BJ (cell line): ENCODE results near the gene MAFB. TPM values are rescaled to one million over a fixed set of nuclear protein-coding genes. Genes with fewer than 3 reads are reported as not detected.

Experiments
- CTCF ChIA-PET: fragments of 350-600 bp; formaldehyde crosslinking; extraction: SDS; loops from one replicate; lab custom pipeline; 2021; ENCODE audit warnings: antibody characterized with exemption, inconsistent platforms; lab: Yijun Ruan, JAX
- POLR2A ChIA-PET: fragments of 300-600 bp; sonication (Branson Sonifier 250); formaldehyde crosslinking; extraction: SDS; loops from one replicate; lab custom pipeline; 2021; ENCODE audit warnings: antibody characterized with exemption; lab: Charles Lee
- DNase-seq: peaks from one replicate; pipeline ENCODE4 v3.0.0-alpha.2; 2011; ENCODE audit warnings: low read depth
- H3K27me3 ChIP-seq: 2 replicates; pipeline ENCODE4 v1.6.0; 2011; ENCODE audit warnings: low read length; ENCODE audit not compliant: control insufficient read depth, insufficient read depth
- H3K36me3 ChIP-seq: 2 replicates; pipeline ENCODE4 v1.5.1; 2011; ENCODE audit warnings: low read length; ENCODE audit not compliant: control insufficient read depth, insufficient read depth
- H3K4me3 ChIP-seq: 2 replicates; pipeline ENCODE4 v1.5.1; 2011; ENCODE audit warnings: low read depth, mild to moderate bottlenecking, control low read depth, low read length
- polyA plus RNA-seq: library from polyadenylated mRNA; depleted of rRNA; stranded (reverse); fragments of >200 nt; gene quantifications from 2 replicates; pipeline ENCODE4 v1.2.3, GENCODE V29; 2011
- TF ChIP-seq, protein P1 (sequence below): IDR thresholded peaks from 2 replicates; pipeline ENCODE4 v1.5.1; 2011; ENCODE audit warnings: low read depth, mild to moderate bottlenecking, control low read depth, inconsistent platforms, low read length, moderate library complexity; ENCODE audit not compliant: insufficient read depth

The MAFB gene
- polyA plus RNA-seq, 1 experiment, result 0.06 TPM

DNA sequence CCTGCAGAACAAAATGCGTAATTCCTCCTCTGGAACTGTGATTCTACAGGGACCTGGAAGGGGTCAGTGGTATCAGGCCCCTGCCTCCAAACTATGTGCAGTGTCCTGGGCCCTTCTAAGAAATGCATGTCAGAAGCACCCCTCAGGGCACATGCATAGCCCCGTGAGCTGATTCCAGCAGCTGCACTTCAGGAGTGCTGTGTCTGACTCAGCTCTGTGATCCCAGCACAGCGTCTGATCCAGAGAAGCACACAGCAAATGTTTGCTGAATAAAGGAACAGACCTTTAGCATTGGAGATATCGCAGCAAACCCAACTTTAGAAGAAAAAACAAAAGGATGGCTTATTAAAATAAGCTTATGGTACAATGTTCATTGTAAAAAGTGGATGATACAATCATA, 15.8 kb upstream of the MAFB start:
- no peaks in the 10 kb centered on the region for H3K27me3 ChIP-seq
- no peak for DNase-seq
- TF ChIP-seq, protein P1, sequence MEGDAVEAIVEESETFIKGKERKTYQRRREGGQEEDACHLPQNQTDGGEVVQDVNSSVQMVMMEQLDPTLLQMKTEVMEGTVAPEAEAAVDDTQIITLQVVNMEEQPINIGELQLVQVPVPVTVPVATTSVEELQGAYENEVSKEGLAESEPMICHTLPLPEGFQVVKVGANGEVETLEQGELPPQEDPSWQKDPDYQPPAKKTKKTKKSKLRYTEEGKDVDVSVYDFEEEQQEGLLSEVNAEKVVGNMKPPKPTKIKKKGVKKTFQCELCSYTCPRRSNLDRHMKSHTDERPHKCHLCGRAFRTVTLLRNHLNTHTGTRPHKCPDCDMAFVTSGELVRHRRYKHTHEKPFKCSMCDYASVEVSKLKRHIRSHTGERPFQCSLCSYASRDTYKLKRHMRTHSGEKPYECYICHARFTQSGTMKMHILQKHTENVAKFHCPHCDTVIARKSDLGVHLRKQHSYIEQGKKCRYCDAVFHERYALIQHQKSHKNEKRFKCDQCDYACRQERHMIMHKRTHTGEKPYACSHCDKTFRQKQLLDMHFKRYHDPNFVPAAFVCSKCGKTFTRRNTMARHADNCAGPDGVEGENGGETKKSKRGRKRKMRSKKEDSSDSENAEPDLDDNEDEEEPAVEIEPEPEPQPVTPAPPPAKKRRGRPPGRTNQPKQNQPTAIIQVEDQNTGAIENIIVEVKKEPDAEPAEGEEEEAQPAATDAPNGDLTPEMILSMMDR, result no peak
- H3K4me3 ChIP-seq, result no peak overlapping the region
- H3K36me3 ChIP-seq, result no peaks in the 10 kb centered on the region
- CTCF ChIA-PET, result interaction anchor here (1.0 kb wide), 2 partner anchors 14 to 241 kb away, joined by 3 to 4 read pairs; no protein-coding TSS in a partner anchor
- POLR2A ChIA-PET, result interaction anchor here (0.6 kb wide), 1 partner anchor 423 kb away, joined by 3 read pairs; no protein-coding TSS in a partner anchor

DNA sequence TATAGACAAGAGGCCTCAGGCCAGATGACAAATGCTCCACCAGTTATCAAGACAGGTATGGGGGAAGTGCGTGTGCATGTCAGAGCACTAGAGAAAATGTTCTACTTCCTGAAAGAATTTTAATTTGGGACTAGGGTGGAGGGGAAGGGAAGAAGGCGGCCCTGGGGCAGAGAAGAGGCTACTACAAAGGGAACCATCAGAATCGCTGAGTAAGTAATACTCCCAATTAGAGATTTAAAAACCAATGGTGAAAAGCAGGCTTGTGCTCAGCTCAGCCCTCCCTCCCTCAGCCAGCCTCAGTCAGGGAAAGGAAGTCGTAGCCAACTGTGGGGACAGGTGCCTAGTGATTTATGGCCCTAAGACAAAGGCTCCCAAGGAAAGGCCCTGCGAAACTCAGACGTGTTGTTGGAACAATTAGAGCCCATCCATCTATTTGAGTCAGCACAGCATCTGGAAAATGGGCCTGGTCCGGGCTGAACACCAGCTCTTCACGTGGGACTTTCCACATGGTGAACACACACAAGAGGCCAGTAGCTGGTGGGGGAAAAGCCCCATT, 15.0 kb upstream of the MAFB start:
- CTCF ChIA-PET, result no interaction called here
- H3K27me3 ChIP-seq, result no peaks in the 10 kb centered on the region
- TF ChIP-seq, protein P1, result no peak
- no peak overlapping the region for H3K4me3 ChIP-seq
- POLR2A ChIA-PET, result no interaction called here
- no peak for DNase-seq
- no peaks in the 10 kb centered on the region for H3K36me3 ChIP-seq

DNA sequence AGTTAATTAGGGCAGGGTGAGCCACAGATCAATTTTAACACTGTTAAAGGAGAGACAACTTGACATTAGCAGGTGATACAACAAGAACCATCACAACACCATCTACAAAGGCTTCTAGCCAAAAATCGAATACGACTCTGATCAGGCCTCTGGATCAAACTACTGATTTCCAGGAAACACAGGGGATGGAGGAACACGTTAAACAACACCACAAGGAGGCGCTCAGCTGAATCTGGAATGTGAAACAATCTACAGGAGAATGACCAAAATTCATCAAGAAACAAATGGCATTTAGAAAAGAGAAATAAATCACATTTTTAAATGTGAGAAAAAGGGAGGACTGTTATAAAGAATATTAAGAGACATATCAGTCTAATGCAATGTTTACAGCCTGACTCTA, 13.5 kb upstream of the MAFB start:
- H3K36me3 ChIP-seq, result no peaks in the 10 kb centered on the region
- no peak overlapping the region for H3K4me3 ChIP-seq
- no peaks in the 10 kb centered on the region for H3K27me3 ChIP-seq
- ChIA-PET POLR2A (no interaction called here), CTCF (interaction anchor here (1.1 to 1.4 kb wide), 2 partner anchors 244 to 260 kb away, joined by 3 to 7 read pairs; no protein-coding TSS in a partner anchor)
- TF ChIP-seq, protein P1, result 0 out of 2 replicates have a peak, but pooled peaks have one; percentile 19
- DNase-seq, result no peak

DNA sequence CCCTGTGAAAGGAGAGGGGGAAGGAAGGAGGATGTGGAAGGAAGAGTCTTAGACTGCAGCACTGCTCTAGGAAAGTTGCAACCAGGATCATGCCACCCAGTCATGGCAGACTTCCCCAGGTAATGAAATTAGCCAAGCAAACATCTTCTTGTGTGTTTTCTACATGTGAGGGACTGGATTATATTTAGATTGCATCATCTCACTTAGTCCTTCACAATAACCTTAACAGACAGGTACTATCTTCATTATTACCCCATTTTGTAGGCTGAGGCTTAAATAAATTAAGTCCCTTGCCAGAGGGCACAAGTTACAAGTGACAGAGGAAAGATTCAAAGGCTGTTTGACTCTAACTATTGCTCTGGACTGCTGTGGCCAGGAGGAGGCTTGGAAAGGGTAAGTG, 9.7 kb upstream of the MAFB start:
- ChIA-PET POLR2A (no interaction called here), CTCF (interaction anchor here (1.5 kb wide), 1 partner anchor 9 kb away, joined by 4 read pairs; no protein-coding TSS in a partner anchor)
- TF ChIP-seq, protein P1, result no peak
- H3K36me3 ChIP-seq, result no peaks in the 10 kb centered on the region
- H3K4me3 ChIP-seq, result no peak overlapping the region
- H3K27me3 ChIP-seq, result no peaks in the 10 kb centered on the region
- DNase-seq, result no peak

DNA sequence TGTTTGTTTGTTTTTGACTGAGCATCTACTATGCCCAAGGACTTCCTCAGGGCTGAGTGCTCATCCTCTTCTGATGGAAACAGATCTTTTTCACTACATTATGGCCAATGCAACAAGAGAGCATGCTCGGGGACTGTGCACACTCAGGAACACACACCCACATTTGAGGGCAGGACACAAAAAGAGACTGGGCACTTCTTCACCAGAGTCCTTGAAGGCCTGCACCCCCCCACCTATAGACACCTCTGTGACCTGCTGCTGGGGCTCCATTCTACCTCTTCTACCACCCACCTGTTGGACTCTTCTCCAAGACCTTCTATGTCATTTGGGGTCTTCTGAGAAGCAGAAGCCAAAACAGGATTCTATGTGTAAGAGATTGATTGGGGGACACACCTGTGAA, 9.2 kb upstream of the MAFB start:
- no peaks in the 10 kb centered on the region for H3K36me3 ChIP-seq
- TF ChIP-seq, protein P1, result no peak
- POLR2A ChIA-PET, result no interaction called here
- CTCF ChIA-PET, result interaction anchor here (1.6 kb wide), 1 partner anchor 9 kb away, joined by 4 read pairs; no protein-coding TSS in a partner anchor
- H3K27me3 ChIP-seq, result no peaks in the 10 kb centered on the region
- no peak overlapping the region for H3K4me3 ChIP-seq
- no peak for DNase-seq
